OCI-LY7 (cell line): ENCODE measurements around the gene BPTF. TPM values are rescaled to one million over a fixed set of nuclear protein-coding genes. Genes with fewer than 3 reads are reported as not detected.
"Not testable (repeated sequence)": the region's sequence is repeated elsewhere in the genome, so short reads cannot be mapped to it uniquely, and the experiment has no call there.

Experiments used
- BruUV-seq: library from RNA; stranded (reverse); fragments of 400-500 nt; replicated peaks from 2 replicates; lab custom pipeline; 2021; lab: Mats Ljungman, UMichigan
- CTCF ChIA-PET: fragments of 300-600 bp; sonication (Branson Sonifier 250); formaldehyde crosslinking; loops from one replicate; lab custom pipeline; 2022; ENCODE audit warnings: antibody characterized with exemption; ENCODE audit not compliant: unreplicated experiment; lab: Charles Lee
- POLR2A ChIA-PET: fragments of 300-600 bp; sonication (Branson Sonifier 250); formaldehyde crosslinking; loops from one replicate; lab custom pipeline; 2022; ENCODE audit warnings: antibody characterized with exemption; lab: Charles Lee
- DNase-seq: peaks from one replicate; pipeline ENCODE4 v3.0.0-alpha.2; 2015; ENCODE audit warnings: low spot score
- H2AFZ ChIP-seq: fragments of 200-600 bp; sonication (generic), shearing (Covaris generic); 2 replicates; pipeline ENCODE4 v1.6.1; 2014; ENCODE audit warnings: mild to moderate bottlenecking, antibody characterized with exemption, low read length, moderate library complexity
- H3K27ac ChIP-seq: fragments of 200-600 bp; sonication (generic); 2 replicates; pipeline ENCODE4 v1.5.1; 2014; ENCODE audit warnings: mixed run types, low read depth, mild to moderate bottlenecking, moderate library complexity, low read length, inconsistent platforms; ENCODE audit not compliant: poor library complexity, severe bottlenecking
- H3K36me3 ChIP-seq: fragments of 200-600 bp; sonication (generic); 2 replicates; pipeline ENCODE4 v1.6.1; 2014; ENCODE audit warnings: mild to moderate bottlenecking, antibody characterized with exemption, low read length, moderate library complexity, mixed read lengths; ENCODE audit not compliant: insufficient read depth
- H3K4me1 ChIP-seq: fragments of 200-600 bp; sonication (generic); 2 replicates; pipeline ENCODE4 v1.5.1; 2014; ENCODE audit warnings: mild to moderate bottlenecking, low read length; ENCODE audit not compliant: insufficient read depth, poor library complexity, severe bottlenecking
- H3K4me2 ChIP-seq: fragments of 200-600 bp; sonication (generic); 2 replicates; pipeline ENCODE4 v1.6.1; 2014; ENCODE audit warnings: mild to moderate bottlenecking, low read length
- H3K4me3 ChIP-seq: fragments of 200-600 bp; sonication (generic); 2 replicates; pipeline ENCODE4 v1.5.1; 2014; ENCODE audit warnings: mild to moderate bottlenecking, low read depth, low read length; ENCODE audit not compliant: poor library complexity, severe bottlenecking
- H3K79me2 ChIP-seq: fragments of 200-600 bp; sonication (generic); 2 replicates; pipeline ENCODE4 v1.6.1; 2016; ENCODE audit warnings: low read depth, mild to moderate bottlenecking, low read length, moderate library complexity, mixed read lengths; ENCODE audit not compliant: insufficient read depth
- H3K9me2 ChIP-seq: fragments of 200-600 bp; sonication (generic); 2 replicates; pipeline ENCODE4 v1.6.1; 2016; ENCODE audit warnings: mild to moderate bottlenecking, low read length, mixed read lengths; ENCODE audit not compliant: insufficient read depth
- H3K9me3 ChIP-seq: fragments of 200-600 bp; sonication (generic); 2 replicates; pipeline ENCODE4 v1.6.1; 2014; ENCODE audit warnings: mild to moderate bottlenecking, mixed run types, low read length, mixed read lengths
- H4K20me1 ChIP-seq: fragments of 200-600 bp; sonication (generic); 2 replicates; pipeline ENCODE4 v1.6.1; 2014; ENCODE audit warnings: mild to moderate bottlenecking, antibody characterized with exemption, low read length, moderate library complexity, mixed read lengths; ENCODE audit not compliant: insufficient read depth
- CTCF ChIP-seq: fragments of 200-600 bp; sonication (generic); conservative IDR thresholded peaks from 2 replicates; pipeline ENCODE4 v1.5.1; 2014; ENCODE audit warnings: mild to moderate bottlenecking, antibody characterized with exemption, low read length, moderate library complexity, mixed read lengths
- EZH2phosphoT487 ChIP-seq: fragments of 200-600 bp; sonication (generic); IDR thresholded peaks from 2 replicates; pipeline ENCODE4 v1.6.1; 2018; ENCODE audit warnings: low read depth, borderline replicate concordance, mild to moderate bottlenecking, mixed run types, antibody characterized with exemption, low read length, moderate library complexity, mixed read lengths
- intact Hi-C: fragments of 100-400 bp; cut with micrococcal nuclease; formaldehyde crosslinking; loops from one replicate; pipeline ENCODE4 v1.10.0; 2022; ENCODE audit not compliant: unreplicated experiment
- total RNA-seq, 2 experiments: library from RNA; depleted of rRNA in 1 of 2; stranded (reverse); fragments of >200 nt in 1 of 2; shearing (Covaris generic) in 1 of 2; gene quantifications; 2 replicates each; pipeline ENCODE4 v1.2.3, GENCODE V29; 2014 to 2022

BPTF gene
- total RNA-seq, 2 experiments from 2014 or later = 104 to 212 TPM

DNA sequence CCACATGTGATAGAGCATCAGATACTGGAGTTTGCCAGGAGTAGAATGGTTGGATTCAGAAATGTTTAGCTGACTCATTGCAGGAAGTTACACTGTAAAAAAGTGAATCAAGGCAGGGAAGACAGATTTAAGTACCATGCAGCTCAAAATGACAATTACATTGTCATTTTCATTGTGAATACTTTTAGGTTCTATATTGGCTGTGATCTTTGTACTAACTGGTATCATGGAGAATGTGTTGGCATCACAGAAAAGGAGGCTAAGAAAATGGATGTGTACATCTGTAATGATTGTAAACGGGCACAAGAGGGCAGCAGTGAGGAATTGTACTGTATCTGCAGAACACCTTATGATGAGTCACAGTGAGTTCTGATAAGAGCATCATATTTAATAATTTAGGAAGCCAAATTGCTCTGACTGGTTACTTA, 137.9 kb downstream of the BPTF start:
- TF ChIP-seq CTCF = peak; percentile 76
- H2AFZ ChIP-seq, H3K79me2 ChIP-seq, H3K4me2 ChIP-seq, H3K4me1 ChIP-seq, H3K9me3 ChIP-seq, intact Hi-C loops, H3K4me3 ChIP-seq, CTCF ChIA-PET, H3K9me2 ChIP-seq, H3K27ac ChIP-seq, BruUV-seq, H4K20me1 ChIP-seq: not testable (repeated sequence)
- peaks cover 85% of the 10 kb centered on the region for H3K36me3 ChIP-seq
- POLR2A ChIA-PET = interaction anchor here (0.5 kb wide), 1 partner anchor 1923 kb away, joined by 3 read pairs; no protein-coding TSS in a partner anchor
- DNase-seq = peak; percentile 77

GRCh38 chr17:67970783-67971182, 145.5 kb downstream of the BPTF start:
- no TSS peak for BruUV-seq

DNA sequence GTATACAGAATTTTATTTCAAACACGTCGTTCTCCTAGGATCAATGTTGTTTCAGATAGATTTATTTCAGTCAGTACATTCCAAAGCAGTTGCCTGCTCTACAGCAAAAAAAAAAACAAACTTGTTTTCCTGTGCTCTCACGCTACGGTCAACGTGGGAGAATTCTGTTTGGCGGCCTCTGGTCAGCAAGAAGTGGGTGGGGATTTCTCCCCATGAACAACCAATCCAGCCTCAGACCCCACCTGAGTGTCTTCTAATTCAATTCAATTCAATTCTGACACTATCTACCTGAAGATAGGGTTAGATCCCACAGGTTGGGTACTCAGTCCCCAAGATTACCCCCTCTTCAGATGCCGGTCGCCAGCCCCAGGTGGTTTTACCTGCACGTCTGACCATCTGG, 148.9 kb downstream of the BPTF start:
- H3K9me3 ChIP-seq = no peaks in the 10 kb centered on the region
- no peaks in the 10 kb centered on the region for H3K4me1 ChIP-seq
- no peaks in the 10 kb centered on the region for H3K9me2 ChIP-seq
- H3K4me2 ChIP-seq = no peak overlapping the region
- H3K79me2 ChIP-seq = no peaks in the 10 kb centered on the region
- ChIA-PET POLR2A (interaction anchor here (2.3 kb wide), 1 partner anchor 10 kb away, joined by 8 read pairs; no protein-coding TSS in a partner anchor), CTCF (no interaction called here)
- H3K36me3 ChIP-seq = peaks cover 59% of the 10 kb centered on the region
- no peak for DNase-seq
- no peak overlapping the region for H3K27ac ChIP-seq
- intact Hi-C loops = no loop called here
- no peak overlapping the region for H3K4me3 ChIP-seq
- no TSS peak for BruUV-seq
- no peaks in the 10 kb centered on the region for H4K20me1 ChIP-seq
- no peak for TF ChIP-seq EZH2phosphoT487
- H2AFZ ChIP-seq = no peak overlapping the region

More at GRCh38 chr17:67970783-67971182, 145.5 kb downstream of the BPTF start:
- Histone ChIP-seq H3K36me3 (peaks cover 63% of the 10 kb centered on the region), H3K9me3 (no peaks in the 10 kb centered on the region), H3K79me2 (no peaks in the 10 kb centered on the region), H2AFZ (no peak overlapping the region), H4K20me1 (no peaks in the 10 kb centered on the region), H3K4me1 (no peaks in the 10 kb centered on the region), H3K27ac (no peak overlapping the region), H3K9me2 (no peaks in the 10 kb centered on the region), H3K4me3 (no peak overlapping the region), H3K4me2 (no peak overlapping the region)
- TF ChIP-seq EZH2phosphoT487 = no peak
- no peak for TF ChIP-seq CTCF
- intact Hi-C loops = no loop called here
- ChIA-PET CTCF (no interaction called here), POLR2A (no interaction called here)
- DNase-seq = no peak
